GM23248 (cell line): ENCODE results near the gene LY6G6C.

ENCODE experiments used
- EZH2 ChIP-seq: fragments of 200-600 bp; sonication (generic); IDR thresholded peaks from 2 replicates; pipeline ENCODE4 v1.6.1; 2018; ENCODE audit warnings: antibody characterized with exemption, mild to moderate bottlenecking; ENCODE audit not compliant: insufficient read depth, poor library complexity, severe bottlenecking
- EZH2phosphoT487 ChIP-seq: fragments of 200-600 bp; sonication (generic); IDR thresholded peaks from 2 replicates; pipeline ENCODE4 v1.6.1; 2018; ENCODE audit warnings: antibody characterized with exemption, moderate library complexity, mild to moderate bottlenecking, low read depth; ENCODE audit not compliant: insufficient read depth

DNA sequence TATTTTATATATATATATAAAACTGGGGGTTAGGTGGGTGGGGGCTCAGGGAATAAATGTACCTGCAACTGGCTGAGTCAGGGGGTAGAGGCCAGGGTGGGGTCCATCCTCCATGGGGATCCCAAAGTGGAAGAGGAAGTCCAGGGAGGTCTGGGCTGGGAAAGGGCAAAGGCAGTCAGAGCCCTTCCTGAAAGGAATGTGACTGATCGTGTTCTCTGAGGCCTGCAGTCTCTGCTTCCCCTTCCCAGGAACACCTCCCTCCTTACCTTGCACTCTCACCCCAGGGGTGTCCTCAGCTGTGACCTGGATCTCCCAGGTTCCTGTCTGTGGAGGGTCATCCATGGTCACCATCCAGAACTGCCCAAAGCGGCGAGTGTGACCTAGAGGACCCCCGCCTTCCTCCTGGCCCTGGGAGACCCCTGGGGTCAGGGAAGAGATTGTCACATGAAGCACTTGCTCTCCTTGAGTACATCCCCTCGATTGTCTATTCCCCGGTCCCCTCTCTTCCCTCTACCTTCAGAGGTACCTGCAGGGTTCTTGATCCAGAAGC lies 45.6 kb upstream of the LY6G6C start:
- TF ChIP-seq EZH2 = no peak
- TF ChIP-seq EZH2phosphoT487 = no peak
